NCI-H1436 (cell line): Measurements from ENCODE around the gene FMNL2.
A peak's percentile ranks its signal among the peaks of the same experiment; 100 is the strongest.

Source experiments
- DNase-seq: peaks from one replicate; lab custom pipeline; 2025; lab: John Stamatoyannopoulos, UW

Gene FMNL2

GRCh38 chr2:152339556-152340286 is 4.7 kb downstream of the FMNL2 start:
- no peak for DNase-seq

GRCh38 chr2:152342259-152343046 is 7.5 kb downstream of the FMNL2 start:
- no peak for DNase-seq

- no peak for DNase-seq
Observed at GRCh38 chr2:152343426-152343825, 8.5 kb downstream of the FMNL2 start.

GRCh38 chr2:152344579-152345195 is 9.7 kb downstream of the FMNL2 start:
- peak; percentile 16 for DNase-seq

- no peak for DNase-seq
Observed at GRCh38 chr2:152347076-152347475, 12.1 kb downstream of the FMNL2 start.

- DNase-seq, result no peak
Observed at GRCh38 chr2:152348388-152348787, 13.4 kb downstream of the FMNL2 start.

GRCh38 chr2:152349416-152349815 is 14.4 kb downstream of the FMNL2 start:
- no peak for DNase-seq

GRCh38 chr2:152350155-152350679 is 15.2 kb downstream of the FMNL2 start:
- DNase-seq, result no peak

- DNase-seq, result no peak
Observed at GRCh38 chr2:152352616-152353015, 17.6 kb downstream of the FMNL2 start.

GRCh38 chr2:152353364-152353763 is 18.4 kb downstream of the FMNL2 start:
- no peak for DNase-seq

- DNase-seq, result no peak
Observed at GRCh38 chr2:152354069-152354755, 19.2 kb downstream of the FMNL2 start.

- no peak for DNase-seq
Observed at GRCh38 chr2:152354909-152355308, 19.9 kb downstream of the FMNL2 start.

GRCh38 chr2:152355409-152355831 is 20.4 kb downstream of the FMNL2 start:
- no peak for DNase-seq

GRCh38 chr2:152359573-152360363 is 24.8 kb downstream of the FMNL2 start:
- DNase-seq, result no peak

- no peak for DNase-seq
Observed at GRCh38 chr2:152363936-152364335, 29.0 kb downstream of the FMNL2 start.

GRCh38 chr2:152367547-152368390 is 32.8 kb downstream of the FMNL2 start:
- no peak for DNase-seq

- no peak for DNase-seq
Observed at GRCh38 chr2:152369176-152369860, 34.3 kb downstream of the FMNL2 start.

- no peak for DNase-seq
Observed at GRCh38 chr2:152370783-152371182, 35.8 kb downstream of the FMNL2 start.

GRCh38 chr2:152372438-152372984 is 37.5 kb downstream of the FMNL2 start:
- no peak for DNase-seq
